Activated CD4-positive, alpha-beta T cell treated with anti-CD3 and anti-CD28 coated beads, Interleukin-2, amount 50 U/mL, for 4 hours (primary cell): ENCODE measurements around the gene FIBCD1.

Source experiments
- DNase-seq, 2 experiments: peaks; one replicate each; pipeline ENCODE4 v3.0.0-alpha.2; 2020

The FIBCD1 gene

DNA sequence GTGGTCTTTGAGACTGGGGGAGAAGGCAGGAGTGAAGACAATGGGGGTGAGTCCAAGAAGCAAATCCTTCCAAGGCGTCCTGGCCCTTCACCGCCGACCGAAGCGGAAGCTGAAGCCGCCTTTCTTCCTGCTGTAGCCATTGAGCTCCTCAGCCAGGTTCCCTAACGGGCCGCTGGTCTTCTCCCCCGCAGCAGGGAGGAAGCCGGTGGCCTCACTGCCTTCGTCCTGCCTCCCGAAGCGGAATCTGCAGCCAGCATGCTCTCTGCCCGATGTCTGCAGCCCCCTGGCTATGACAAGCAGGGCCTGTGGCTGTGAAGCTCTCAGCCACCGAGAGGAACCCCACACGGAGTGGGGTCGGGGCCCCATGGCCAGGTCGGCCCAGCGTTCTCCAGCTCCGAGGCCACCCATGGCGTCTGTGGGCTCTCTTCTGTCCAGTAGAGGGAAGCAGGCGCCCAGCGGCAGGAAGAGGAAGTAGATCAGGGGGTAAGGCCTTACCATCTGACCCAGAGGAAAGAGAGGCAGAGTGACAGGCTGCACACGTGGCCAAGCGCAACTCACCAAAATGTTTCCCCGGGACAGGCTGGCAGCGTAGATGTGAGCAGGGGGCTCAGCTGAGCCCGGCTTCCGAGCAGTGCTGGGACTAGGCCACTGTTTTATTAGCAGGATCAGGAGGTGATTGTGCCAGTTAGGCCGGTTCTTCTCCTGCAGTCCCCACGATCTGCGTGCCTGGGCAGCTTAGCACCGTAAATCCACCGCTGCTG is 45.5 kb downstream of the FIBCD1 start:
- DNase-seq = no peak

DNA sequence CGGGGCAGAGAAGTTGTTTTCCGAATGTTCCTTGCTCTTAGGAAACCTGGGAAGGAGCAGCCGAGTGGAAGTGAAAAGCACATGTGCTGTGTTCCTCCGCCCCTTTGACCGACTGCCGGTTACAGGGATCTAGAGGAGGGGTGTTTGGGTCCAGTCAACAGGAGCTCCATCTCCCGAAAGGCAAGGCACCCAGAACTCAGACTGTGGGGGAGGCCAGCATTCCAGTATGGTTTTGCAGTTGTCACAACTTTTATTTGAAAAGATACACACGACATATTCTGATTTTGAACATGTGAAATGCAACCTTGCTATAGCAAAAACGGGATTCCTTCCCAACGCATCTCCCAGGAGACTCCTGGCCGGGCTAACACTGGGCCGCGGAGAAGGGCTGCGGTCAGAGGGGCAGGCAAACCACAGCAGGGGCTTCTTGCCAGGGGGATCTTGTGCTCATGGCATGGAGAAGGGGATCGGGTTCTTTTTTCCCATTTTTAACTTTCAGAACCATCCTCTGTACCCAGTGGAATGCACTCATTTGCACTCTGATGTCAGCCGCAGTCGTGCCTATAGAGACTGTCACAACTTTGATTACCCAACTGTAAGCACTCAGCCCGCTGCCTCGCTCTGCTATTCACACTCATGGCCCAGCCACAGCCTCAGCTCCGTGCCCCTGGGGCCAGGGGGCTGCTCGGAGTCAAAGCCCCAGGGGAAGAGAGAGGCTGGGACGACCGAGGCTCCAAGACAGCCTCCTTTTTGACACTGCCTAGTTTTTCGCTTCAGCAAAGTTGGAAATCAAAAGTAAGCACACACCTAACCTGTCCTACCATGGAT is 46.4 kb downstream of the FIBCD1 start:
- DNase-seq = no peak

DNA sequence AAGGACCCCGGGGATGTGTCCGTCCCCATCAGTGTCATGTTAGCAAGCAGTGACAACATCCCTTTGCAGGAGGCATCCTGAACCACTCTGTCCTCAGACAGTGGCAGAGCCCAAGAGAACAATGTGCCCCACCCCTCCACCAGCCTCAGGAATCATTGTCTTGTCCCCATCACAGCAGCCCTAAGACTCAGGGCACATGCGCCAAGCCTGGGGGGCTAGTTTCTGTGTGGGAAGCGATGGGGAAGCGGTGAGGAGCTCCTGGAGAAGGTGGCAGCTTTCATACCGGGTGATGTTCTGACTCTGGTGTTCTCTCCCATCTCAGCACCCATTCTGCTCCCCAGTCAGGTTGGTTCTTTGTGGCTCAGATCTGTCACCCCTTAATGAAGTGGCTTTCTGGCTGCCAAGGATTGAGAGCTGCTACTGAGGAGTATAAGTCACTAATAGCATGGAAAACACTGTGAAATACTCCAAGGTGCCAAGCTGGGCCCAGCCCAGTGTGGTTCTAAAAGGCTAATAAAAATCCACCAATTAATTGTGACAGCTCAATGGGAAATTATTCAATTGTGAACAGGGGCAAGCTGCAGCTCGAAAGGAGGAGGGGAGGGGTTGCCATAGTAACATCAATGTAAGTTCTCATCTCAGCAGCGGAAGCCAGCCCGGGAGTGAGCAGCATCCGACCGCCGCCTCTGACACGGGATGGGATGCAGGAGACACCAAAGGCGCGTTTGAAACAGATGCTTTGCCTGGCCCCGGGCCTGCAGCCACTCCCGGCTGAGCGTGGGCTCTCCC is 47.2 kb downstream of the FIBCD1 start:
- no peak for DNase-seq

DNA sequence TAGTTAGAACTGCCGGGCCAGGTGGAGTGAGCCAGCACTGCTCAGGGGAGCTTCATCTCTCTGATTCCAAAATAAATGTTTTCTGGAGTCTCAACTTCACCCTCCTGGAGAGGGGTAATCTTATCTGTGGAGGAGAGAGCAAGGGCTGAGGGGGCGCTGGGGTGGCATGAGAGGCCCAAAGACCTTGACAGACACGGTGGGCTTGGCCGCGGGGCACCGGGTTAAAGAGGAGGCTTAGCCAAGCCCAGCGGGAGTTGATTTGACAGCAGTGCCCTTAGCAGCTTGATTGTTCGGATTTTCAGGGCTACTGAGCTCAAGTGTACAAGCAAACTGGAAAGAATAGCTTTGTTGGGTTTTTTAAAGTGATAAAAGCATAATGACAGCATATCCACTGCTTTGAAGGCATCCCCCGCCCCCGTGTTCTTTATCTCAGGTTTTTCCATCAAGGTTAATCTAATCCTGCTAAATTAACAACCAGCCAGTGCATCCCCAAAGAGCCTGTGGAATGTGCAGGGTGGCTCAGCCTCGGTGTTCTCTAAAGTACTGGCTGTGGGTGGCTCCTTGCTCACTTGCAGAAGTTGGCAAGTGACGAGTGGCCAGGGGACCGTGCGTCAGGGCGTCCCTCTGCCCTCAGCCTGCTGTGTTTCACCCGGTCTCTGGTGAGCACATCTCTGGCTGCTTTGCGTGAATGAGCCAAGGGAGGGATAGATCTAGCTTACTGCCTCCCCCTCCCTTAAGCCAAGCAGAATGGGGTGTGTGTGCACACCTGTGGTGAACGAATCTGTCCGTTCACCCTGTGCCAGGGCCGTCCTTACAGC is 48.0 kb downstream of the FIBCD1 start:
- no peak for DNase-seq

DNA sequence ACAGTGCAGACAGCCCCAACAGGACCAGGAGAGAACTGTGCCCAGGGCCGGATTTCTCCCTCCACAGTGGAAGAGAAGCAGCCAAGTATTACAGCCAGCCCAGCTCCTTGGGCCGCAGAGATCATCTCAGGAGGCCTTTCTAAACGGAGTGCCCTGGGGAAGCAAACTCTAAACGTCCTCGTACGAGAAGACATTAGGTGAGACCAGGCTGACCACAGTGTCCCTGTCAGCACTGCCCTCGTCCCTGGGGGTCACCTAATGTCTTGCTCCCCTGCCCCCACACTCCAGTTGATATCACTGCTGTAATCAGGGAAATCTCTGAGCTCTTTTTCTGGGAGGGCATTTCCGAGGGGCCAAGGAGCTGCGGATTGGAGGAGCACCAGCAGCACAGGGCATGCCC is 48.9 kb downstream of the FIBCD1 start:
- no peak for DNase-seq

DNA sequence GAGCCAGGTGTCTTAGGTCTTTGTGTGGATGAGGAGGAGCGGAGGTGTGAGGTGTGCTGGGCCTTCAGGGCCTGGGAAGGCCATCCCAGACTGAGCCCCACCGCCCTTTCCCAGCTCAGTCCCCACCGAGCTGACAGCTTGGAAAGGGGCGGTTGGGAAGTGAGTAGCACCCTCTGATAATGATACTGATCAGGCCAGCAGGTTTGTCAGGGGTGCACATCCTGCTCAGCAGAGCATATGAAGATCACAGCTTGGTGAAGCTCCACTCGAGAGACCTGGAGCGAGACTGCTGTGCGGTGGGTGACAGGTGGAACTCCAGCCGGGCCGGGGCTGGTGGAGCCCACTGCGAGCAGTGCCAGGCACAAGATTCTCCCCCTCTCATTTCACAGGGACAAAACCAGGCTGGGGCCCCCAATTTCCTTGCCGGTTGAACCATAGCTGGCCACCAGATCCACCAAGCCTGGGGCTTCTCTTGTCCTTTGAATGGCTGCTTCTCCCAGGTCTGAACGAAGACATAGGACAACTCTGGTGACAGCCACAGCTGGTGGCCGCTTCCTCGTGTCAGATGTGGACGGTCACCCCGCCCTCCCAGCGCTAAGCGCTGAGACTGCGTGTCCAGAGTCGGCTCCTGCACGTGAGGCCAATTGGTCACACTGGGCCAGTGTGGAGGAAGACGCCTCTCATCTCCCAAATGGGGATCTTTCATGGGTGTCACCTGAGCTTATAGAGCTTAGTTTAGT is 50.7 kb downstream of the FIBCD1 start:
- DNase-seq = no peak

DNA sequence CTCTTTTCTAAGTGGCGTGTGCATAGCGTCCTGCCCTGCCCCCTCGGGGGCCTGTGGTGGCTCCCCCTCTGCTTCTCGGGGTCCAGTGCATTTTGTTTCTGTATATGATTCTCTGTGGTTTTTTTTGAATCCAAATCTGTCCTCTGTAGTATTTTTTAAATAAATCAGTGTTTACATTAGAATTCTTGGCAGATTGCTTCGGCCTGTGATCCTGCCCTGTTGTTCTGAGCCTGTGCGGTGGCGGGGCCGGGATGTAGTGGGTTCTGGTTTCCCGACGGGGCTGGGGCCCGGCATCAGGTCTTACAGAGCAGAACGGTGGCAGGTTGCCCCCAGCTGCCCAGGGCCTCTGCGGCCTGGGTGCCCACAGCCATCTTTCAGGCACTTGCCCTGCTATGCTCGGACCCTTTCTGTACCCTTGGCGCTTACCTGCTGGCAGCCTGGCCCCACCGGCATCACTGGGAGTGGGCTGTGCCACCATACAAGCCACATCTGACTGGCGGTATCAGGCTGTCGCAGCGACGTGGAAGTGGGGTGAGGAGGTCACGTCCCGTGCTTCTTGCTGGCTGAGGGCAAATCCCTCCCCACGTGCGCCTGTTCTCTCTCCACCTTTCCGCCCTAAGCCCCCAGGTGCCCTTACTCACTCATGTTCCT is 51.4 kb downstream of the FIBCD1 start:
- DNase-seq = no peak

DNA sequence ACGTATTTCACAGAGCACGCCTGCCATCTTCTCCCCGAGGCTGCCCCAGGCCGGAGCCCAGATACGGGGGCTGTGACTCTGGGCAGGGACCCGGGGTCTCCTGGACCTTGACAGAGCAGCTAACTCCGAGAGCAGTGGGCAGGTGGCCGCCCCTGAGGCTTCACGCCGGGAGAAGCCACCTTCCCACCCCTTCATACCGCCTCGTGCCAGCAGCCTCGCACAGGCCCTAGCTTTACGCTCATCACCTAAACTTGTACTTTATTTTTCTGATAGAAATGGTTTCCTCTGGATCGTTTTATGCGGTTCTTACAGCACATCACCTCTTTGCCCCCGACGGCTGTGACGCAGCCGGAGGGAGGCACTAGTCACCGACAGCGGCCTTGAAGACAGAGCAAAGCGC is 52.1 kb downstream of the FIBCD1 start:
- no peak for DNase-seq

DNA sequence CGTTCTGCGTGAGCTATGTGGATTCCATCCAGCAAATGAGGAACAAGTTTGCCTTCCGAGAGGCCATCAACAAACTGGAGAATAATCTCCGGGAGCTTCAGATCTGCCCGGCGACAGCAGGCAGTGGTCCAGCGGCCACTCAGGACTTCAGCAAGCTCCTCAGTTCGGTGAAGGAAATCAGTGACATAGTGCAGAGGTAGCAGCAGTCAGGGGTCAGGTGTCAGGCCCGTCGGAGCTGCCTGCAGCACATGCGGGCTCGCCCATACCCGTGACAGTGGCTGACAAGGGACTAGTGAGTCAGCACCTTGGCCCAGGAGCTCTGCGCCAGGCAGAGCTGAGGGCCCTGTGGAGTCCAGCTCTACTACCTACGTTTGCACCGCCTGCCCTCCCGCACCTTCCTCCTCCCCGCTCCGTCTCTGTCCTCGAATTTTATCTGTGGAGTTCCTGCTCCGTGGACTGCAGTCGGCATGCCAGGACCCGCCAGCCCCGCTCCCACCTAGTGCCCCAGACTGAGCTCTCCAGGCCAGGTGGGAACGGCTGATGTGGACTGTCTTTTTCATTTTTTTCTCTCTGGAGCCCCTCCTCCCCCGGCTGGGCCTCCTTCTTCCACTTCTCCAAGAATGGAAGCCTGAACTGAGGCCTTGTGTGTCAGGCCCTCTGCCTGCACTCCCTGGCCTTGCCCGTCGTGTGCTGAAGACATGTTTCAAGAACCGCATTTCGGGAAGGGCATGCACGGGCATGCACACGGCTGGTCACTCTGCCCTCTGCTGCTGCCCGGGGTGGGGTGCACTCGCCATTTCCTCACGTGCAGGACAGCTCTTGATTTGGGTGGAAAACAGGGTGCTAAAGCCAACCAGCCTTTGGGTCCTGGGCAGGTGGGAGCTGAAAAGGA is 53.3 kb downstream of the FIBCD1 start:
- no peak for DNase-seq

DNA sequence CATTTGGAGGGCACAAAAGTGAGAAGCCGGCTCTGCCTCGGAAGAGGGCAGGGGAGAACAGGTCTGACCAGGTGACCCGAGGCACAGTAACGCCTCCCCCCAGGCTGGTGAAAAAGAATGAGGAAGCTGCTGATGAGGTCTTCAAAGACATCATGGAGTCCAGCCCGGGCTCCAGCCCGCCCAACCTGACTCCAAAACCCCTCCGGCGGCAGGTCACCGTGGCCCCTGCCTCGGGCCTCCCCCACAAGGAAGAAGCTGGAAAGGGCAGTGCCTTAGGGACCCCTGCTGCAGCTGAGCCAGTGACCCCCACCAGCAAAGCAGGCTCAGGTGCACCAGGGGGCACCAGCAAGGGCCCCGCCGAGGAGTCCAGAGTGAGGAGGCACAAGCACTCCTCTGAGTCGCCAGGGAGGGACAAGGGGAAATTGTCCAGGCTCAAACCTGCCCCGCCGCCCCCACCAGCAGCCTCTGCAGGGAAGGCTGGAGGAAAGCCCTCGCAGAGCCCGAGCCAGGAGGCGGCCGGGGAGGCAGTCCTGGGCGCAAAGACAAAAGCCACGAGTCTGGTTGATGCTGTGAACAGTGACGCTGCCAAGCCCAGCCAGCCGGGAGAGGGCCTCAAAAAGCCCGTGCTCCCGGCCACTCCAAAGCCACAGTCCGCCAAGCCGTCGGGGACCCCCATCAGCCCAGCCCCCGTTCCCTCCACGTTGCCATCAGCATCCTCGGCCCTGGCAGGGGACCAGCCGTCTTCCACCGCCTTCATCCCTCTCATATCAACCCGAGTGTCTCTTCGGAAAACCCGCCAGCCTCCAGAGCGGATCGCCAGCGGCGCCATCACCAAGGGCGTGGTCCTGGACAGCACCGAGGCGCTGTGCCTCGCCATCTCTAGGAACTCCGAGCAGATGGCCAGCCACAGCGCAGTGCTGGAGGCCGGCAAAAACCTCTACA is 54.2 kb downstream of the FIBCD1 start:
- DNase-seq = no peak

DNA sequence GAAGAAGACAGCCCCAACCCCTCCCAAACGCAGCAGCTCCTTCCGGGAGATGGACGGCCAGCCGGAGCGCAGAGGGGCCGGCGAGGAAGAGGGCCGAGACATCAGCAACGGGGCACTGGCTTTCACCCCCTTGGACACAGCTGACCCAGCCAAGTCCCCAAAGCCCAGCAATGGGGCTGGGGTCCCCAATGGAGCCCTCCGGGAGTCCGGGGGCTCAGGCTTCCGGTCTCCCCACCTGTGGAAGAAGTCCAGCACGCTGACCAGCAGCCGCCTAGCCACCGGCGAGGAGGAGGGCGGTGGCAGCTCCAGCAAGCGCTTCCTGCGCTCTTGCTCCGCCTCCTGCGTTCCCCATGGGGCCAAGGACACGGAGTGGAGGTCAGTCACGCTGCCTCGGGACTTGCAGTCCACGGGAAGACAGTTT is 54.9 kb downstream of the FIBCD1 start:
- no peak for DNase-seq

DNA sequence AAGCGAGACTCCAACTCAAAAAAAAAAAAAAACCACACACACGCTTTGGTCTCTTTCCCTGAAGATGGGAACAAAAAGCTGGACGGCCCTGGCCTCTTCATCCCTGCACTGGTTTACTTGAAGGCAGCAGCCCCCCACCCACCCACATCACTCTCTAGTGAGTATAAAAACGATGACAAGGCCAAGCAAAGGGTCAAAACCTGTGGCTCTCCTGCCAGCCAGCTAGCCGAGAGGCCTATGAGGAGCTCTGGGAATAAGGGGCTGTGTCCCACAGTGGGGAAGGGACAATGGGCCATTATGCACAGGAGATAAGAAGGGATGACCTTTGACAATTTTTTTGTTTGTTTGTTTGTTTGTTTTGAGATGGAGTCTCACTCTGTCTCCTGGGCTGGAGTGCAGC is 55.6 kb downstream of the FIBCD1 start:
- no peak for DNase-seq

DNA sequence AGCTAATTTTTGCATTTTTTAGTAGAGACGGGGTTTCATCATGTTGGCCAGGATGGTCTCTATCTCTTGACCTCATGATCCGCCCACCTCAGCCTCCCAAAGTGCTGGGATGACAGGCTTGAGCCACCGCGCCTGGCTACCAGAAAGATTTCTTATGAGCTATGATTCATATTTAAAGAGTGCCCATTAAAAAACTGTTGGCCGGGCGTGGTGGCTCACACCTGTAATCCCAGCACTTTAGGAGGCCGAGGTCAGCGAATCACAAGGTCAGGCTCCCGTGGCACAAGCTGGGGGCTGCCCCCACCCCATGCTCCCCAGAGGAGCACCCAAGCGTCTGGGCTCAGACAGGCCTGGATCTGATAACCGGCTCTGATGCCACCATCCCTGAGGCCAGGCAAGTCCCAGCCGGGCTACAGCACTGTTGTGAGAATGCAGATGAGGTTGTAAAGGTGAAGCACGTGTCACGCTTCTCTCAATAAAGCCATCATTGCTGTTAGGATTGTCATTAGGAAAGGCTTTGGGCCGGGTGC is 56.3 kb downstream of the FIBCD1 start:
- DNase-seq = no peak

DNA sequence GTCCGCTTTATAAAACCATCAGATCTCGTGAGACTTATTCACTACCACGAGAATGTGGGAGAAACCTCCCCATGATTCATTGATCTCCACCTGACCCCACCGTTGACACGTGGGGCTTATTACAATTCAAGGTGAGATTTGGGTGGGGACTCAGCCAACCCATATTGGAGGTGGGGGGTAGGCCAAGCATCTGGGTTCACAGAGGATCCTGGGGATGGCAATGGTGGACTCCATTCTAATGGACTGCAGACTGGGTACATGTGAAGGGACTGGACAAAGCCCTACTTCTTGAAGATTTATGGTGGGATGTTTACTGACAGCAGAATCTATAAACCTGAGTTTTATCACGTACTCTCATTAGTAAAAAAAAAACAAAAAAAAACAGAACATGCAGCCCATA is 57.5 kb downstream of the FIBCD1 start:
- DNase-seq = no peak

DNA sequence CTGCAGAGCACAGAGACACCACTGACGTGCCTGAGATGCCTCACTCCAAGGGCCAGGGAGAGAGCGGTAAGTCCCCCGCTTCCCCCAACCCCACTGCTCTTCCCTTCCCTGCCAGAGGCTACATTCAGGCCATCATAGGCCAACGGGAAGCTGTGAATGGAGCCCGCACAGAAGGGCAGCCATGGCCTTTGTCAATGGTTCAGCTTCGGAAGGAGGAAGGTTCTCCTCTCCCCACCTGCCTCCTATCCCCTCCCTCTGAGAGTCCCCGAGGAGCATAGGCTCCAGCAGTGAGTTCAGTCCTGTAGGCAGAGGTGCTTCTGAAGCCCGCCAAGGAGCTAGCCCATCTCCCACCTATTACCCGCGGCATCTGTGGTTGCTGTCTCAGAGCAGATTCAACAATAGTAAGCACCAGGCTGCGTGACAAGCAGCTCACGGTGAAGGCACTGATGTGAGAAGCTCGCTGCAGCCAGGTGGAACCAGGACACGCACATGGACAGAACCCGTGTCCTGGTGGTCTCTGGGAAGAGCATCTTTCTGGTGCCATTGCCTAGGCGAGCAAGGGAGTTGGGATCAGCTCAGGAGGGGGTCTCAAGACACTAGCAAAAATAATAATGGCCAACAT is 58.3 kb downstream of the FIBCD1 start:
- no peak for DNase-seq

DNA sequence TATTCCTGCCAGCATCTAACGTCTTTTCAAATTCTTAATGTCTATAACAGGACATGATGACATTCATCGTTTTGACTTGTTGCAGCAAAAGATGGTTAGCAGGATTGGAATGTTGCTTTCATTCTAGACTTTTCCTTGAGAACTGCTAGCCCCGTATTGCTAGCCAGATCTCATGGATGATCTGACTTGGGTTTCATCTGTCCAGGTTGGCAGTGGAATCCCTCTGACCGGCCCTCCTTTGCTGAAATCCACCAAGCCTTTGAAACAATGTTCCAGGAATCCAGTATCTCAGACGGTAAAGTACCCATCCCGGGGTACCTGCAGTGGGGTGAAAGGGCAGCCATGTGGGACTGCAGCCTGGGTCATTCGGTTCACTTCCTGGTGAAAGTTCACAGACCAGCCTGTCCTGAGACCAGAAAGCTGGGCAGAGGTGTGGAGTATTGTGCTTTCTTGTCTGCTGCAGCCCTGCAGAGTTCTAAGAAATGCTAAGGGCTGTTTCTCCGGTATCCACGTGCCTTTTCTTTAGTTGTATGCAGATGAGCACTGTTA is 59.1 kb downstream of the FIBCD1 start:
- no peak for DNase-seq

DNA sequence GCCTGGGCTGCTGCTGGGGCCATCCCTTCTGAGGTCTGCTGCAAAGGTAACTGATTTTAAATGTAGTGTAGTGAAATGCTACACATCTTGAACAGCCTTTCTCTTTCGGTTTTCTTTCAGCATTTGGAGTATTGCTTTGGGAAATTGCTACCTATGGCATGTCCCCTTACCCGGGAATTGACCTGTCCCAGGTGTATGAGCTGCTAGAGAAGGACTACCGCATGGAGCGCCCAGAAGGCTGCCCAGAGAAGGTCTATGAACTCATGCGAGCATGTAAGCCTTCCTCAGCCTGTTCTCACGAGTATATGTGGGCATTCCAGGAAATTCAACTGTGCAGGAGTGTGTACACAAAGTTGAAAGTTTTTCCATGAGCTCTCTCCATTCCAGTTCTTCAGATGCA is 60.8 kb downstream of the FIBCD1 start:
- DNase-seq = no peak

DNA sequence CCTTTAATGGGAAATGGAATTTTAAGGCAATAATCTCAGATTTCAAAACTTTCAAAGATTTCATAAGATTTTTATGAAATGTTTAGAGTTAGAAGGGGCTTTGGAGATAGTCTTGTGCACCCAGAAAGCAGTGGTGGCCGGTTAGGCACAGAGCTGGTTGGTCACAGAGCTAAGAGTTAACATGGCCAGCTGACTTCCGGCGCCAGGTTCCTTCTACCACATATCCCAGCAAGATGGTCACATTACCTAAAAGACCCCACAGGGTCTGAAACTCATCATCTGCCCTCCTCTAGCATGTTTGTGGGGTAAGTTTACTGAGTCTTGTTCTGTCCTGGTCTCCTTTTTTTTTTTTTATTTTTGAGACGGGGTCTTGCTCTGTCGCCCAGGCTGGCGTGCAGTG is 61.7 kb downstream of the FIBCD1 start:
- DNase-seq = no peak
